Neural cell (in vitro differentiated cells): Measurements from ENCODE around the gene FAM186B. TPM values are rescaled to one million over a fixed set of nuclear protein-coding genes. Genes with fewer than 3 reads are reported as not detected.

Source experiments
- H2AFZ ChIP-seq: fragments of 200-600, 300-800 bp; sonication (generic), shearing (Covaris generic); 2 replicates; pipeline ENCODE4 v1.6.0; 2014; ENCODE audit warnings: low read depth, mild to moderate bottlenecking, antibody characterized with exemption, low read length, moderate library complexity
- H3F3A ChIP-seq: fragments of 200-600 bp; shearing (Covaris generic); 2 replicates; pipeline ENCODE4 v1.6.1; 2016; ENCODE audit warnings: mild to moderate bottlenecking, moderate library complexity, mixed read lengths, antibody characterized with exemption, low read length; ENCODE audit not compliant: insufficient read depth, poor library complexity, severe bottlenecking
- H3K27ac ChIP-seq: fragments of 200-600, 300-800 bp; sonication (generic), shearing (Covaris generic); 2 replicates; pipeline ENCODE4 v1.5.1; 2014; ENCODE audit warnings: mild to moderate bottlenecking, low read length, moderate library complexity
- H3K27me3 ChIP-seq: fragments of 300-800, 200-600 bp; sonication (generic), shearing (Covaris generic); 2 replicates; pipeline ENCODE4 v1.6.0; 2014; ENCODE audit warnings: mild to moderate bottlenecking, low read depth, low read length, moderate library complexity; ENCODE audit not compliant: insufficient read depth
- H3K36me3 ChIP-seq: fragments of 300-800, 200-600 bp; sonication (generic), shearing (Covaris generic); 2 replicates; pipeline ENCODE4 v1.5.1; 2014; ENCODE audit warnings: mild to moderate bottlenecking, antibody characterized with exemption, low read length, moderate library complexity; ENCODE audit not compliant: insufficient read depth
- H3K4me2 ChIP-seq: fragments of 300-800, 200-600 bp; sonication (generic), shearing (Covaris generic); 2 replicates; pipeline ENCODE4 v1.6.0; 2014; ENCODE audit warnings: mild to moderate bottlenecking, low read length
- H3K4me3 ChIP-seq: fragments of 300-800, 200-600 bp; sonication (generic), shearing (Covaris generic); 2 replicates; pipeline ENCODE4 v1.5.1; 2014; ENCODE audit warnings: mild to moderate bottlenecking, low read length, moderate library complexity
- H3K79me2 ChIP-seq: fragments of 200-600 bp; shearing (Covaris generic); replicated peaks from 2 replicates; pipeline ENCODE4 v1.6.0; 2014; ENCODE audit warnings: mild to moderate bottlenecking, low read length, moderate library complexity; ENCODE audit not compliant: insufficient read depth
- H3K9ac ChIP-seq: fragments of 300-800, 200-600 bp; sonication (generic), shearing (Covaris generic); 2 replicates; pipeline ENCODE4 v1.6.1; 2016; ENCODE audit warnings: mild to moderate bottlenecking, low read length, mixed read lengths
- H3K9me2 ChIP-seq: fragments of 200-600 bp; shearing (Covaris generic); 2 replicates; pipeline ENCODE4 v1.6.1; 2016; ENCODE audit warnings: mild to moderate bottlenecking, low read length, mixed read lengths; ENCODE audit not compliant: insufficient read depth
- H3K9me3 ChIP-seq: fragments of 200-600, 300-800 bp; sonication (generic), shearing (Covaris generic); 2 replicates; pipeline ENCODE4 v1.6.1; 2016; ENCODE audit warnings: mild to moderate bottlenecking, mixed run types, low read length, moderate library complexity, mixed read lengths
- H4K20me1 ChIP-seq: fragments of 200-600 bp; shearing (Covaris generic); 2 replicates; pipeline ENCODE4 v1.6.1; 2016; ENCODE audit warnings: mild to moderate bottlenecking, mixed run types; ENCODE audit not compliant: insufficient read depth
- CTCF ChIP-seq: fragments of 450-650 bp; IDR thresholded peaks from 2 replicates; pipeline ENCODE4 v1.5.1; 2014; ENCODE audit warnings: antibody characterized with exemption, mild to moderate bottlenecking, moderate library complexity; ENCODE audit not compliant: poor library complexity, severe bottlenecking
- EP300 ChIP-seq: fragments of 450-650 bp; conservative IDR thresholded peaks from 2 replicates; pipeline ENCODE4 v1.6.1; 2014; ENCODE audit warnings: antibody characterized with exemption, mild to moderate bottlenecking, moderate library complexity; ENCODE audit not compliant: poor library complexity, severe bottlenecking
- EZH2 ChIP-seq: fragments of 200-600, 300-800 bp; shearing (Covaris generic), sonication (generic); IDR thresholded peaks from 2 replicates; pipeline ENCODE4 v1.6.1; 2014; ENCODE audit warnings: antibody characterized with exemption, low read length, borderline replicate concordance, mild to moderate bottlenecking; ENCODE audit not compliant: insufficient read depth, poor library complexity, severe bottlenecking
- MXI1 ChIP-seq: fragments of 450-650 bp; conservative IDR thresholded peaks from 2 replicates; pipeline ENCODE4 v1.6.1; 2014; ENCODE audit warnings: antibody characterized with exemption, mild to moderate bottlenecking; ENCODE audit not compliant: poor library complexity, severe bottlenecking
- POLR2AphosphoS5 ChIP-seq: IDR thresholded peaks from 2 replicates; pipeline ENCODE4 v1.6.1; 2012
- RAD21 ChIP-seq: fragments of 450-650 bp; conservative IDR thresholded peaks from 2 replicates; pipeline ENCODE4 v1.6.1; 2014; ENCODE audit warnings: antibody characterized with exemption, mild to moderate bottlenecking, moderate library complexity
- SMC3 ChIP-seq: fragments of 450-650 bp; conservative IDR thresholded peaks from 2 replicates; pipeline ENCODE4 v1.6.1; 2014; ENCODE audit warnings: antibody characterized with exemption, mild to moderate bottlenecking, moderate library complexity; ENCODE audit not compliant: poor library complexity
- TAF1 ChIP-seq: IDR thresholded peaks from 2 replicates; pipeline ENCODE4 v1.6.1; 2012; ENCODE audit warnings: low read depth
- polyA plus RNA-seq: library from polyadenylated mRNA; depleted of rRNA; stranded (reverse); fragments of >200 nt; gene quantifications from 2 replicates; pipeline ENCODE4 v1.2.3, GENCODE V29; 2014
- TF ChIP-seq, protein P1 (sequence below): IDR thresholded peaks from 2 replicates; pipeline ENCODE4 v1.6.1; 2012; ENCODE audit warnings: borderline replicate concordance

The FAM186B gene
- polyA plus RNA-seq, 1 donor from 2014 or later, result not detected

DNA sequence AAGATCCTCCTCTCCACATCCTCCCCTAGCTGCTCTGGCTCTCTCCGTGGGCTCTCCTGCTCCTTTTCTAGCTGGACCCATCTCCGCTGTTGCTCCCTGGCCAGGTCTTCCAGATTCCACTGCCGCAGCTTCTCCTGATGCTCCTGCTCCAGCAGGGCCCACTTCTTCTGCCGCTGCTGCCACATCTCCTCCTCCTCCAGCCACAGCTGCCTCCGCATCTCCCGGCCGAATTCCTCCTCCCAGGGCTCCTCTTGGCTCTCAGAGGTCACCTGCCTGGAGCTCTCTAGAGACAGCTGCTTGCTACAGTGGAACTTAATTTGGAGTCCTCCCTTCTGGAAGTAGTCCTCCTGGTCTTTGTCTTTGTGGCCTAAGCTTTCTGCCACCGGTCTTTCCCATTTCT lies 5.5 kb downstream of the FAM186B start:
- Histone ChIP-seq H3K9ac (no peak overlapping the region), H2AFZ (no peak overlapping the region), H3K27me3 (no peaks in the 10 kb centered on the region)

DNA sequence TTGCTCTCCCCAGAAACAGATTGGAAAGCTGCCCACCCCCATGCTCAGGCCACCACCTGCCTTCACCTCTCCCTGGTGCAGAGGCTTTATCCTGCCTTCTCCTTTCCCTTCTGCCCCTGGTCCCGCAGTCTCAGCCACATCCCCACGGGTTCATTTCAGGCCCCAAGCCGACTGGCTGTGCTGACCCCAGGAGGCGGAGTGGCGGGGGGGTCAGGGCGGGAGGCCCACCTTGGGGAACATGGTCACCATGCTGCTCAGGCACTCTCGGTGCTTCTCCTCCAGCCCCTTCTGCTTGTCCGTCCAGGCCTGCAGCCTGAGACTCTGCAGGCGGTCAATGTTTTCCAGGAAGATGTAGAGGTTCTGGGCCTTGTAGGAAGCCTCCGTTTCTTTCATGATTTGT lies 6.9 kb downstream of the FAM186B start:
- no peak overlapping the region for H3K9ac ChIP-seq

More for the DNA sequence above, 5.5 kb downstream of the FAM186B start:
- Histone ChIP-seq H3F3A (no peaks in the 10 kb centered on the region), H3K27ac (no peak overlapping the region), H4K20me1 (no peaks in the 10 kb centered on the region), H3K79me2 (no peaks in the 10 kb centered on the region), H3K36me3 (no peaks in the 10 kb centered on the region), H3K4me2 (no peak overlapping the region), H3K4me3 (no peak overlapping the region), H3K9me2 (no peaks in the 10 kb centered on the region), H3K9me3 (no peaks in the 10 kb centered on the region)
- TF ChIP-seq EZH2, result no peak
- no peak for TF ChIP-seq POLR2AphosphoS5
- no peak for TF ChIP-seq EP300
- no peak for TF ChIP-seq RAD21
- TF ChIP-seq, protein P1, sequence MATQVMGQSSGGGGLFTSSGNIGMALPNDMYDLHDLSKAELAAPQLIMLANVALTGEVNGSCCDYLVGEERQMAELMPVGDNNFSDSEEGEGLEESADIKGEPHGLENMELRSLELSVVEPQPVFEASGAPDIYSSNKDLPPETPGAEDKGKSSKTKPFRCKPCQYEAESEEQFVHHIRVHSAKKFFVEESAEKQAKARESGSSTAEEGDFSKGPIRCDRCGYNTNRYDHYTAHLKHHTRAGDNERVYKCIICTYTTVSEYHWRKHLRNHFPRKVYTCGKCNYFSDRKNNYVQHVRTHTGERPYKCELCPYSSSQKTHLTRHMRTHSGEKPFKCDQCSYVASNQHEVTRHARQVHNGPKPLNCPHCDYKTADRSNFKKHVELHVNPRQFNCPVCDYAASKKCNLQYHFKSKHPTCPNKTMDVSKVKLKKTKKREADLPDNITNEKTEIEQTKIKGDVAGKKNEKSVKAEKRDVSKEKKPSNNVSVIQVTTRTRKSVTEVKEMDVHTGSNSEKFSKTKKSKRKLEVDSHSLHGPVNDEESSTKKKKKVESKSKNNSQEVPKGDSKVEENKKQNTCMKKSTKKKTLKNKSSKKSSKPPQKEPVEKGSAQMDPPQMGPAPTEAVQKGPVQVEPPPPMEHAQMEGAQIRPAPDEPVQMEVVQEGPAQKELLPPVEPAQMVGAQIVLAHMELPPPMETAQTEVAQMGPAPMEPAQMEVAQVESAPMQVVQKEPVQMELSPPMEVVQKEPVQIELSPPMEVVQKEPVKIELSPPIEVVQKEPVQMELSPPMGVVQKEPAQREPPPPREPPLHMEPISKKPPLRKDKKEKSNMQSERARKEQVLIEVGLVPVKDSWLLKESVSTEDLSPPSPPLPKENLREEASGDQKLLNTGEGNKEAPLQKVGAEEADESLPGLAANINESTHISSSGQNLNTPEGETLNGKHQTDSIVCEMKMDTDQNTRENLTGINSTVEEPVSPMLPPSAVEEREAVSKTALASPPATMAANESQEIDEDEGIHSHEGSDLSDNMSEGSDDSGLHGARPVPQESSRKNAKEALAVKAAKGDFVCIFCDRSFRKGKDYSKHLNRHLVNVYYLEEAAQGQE, result no peak
- no peak for TF ChIP-seq SMC3
- no peak for TF ChIP-seq MXI1
- TF ChIP-seq TAF1, result no peak
- TF ChIP-seq CTCF, result no peak

More for the DNA sequence above, 6.9 kb downstream of the FAM186B start:
- no peak overlapping the region for H3K4me2 ChIP-seq
- no peak overlapping the region for H3K4me3 ChIP-seq
- H3K9me3 ChIP-seq, result no peaks in the 10 kb centered on the region
- no peaks in the 10 kb centered on the region for H3K36me3 ChIP-seq
- H3K9me2 ChIP-seq, result no peaks in the 10 kb centered on the region
- no peaks in the 10 kb centered on the region for H3K27me3 ChIP-seq
- no peaks in the 10 kb centered on the region for H4K20me1 ChIP-seq
- no peak overlapping the region for H3K27ac ChIP-seq
- H3F3A ChIP-seq, result no peaks in the 10 kb centered on the region
- no peak overlapping the region for H2AFZ ChIP-seq
- no peaks in the 10 kb centered on the region for H3K79me2 ChIP-seq
- no peak for TF ChIP-seq MXI1
- no peak for TF ChIP-seq POLR2AphosphoS5
- no peak for TF ChIP-seq SMC3
- TF ChIP-seq EZH2, result no peak
- TF ChIP-seq CTCF, result no peak
- TF ChIP-seq TAF1, result no peak
- no peak for TF ChIP-seq RAD21
- no peak for TF ChIP-seq EP300
- TF ChIP-seq, protein P1, result no peak
